Activated T-helper 2 cell treated with anti-CD3 and anti-CD28 coated beads, Interferon-gamma antibody, Interleukin-2, Interleukin-4, amounts not matched to agents 10 μg/mL and 5 μg/mL and 100 μg/mL, durations not matched to agents 14 hours and 24 hours and 36 hours (primary cell): ENCODE results near the gene TRIM75. TPM values are rescaled to one million over a fixed set of nuclear protein-coding genes. Genes with fewer than 3 reads are reported as not detected.
A peak's percentile ranks its signal among the peaks of the same experiment; 100 is the strongest.
"Not testable (repeated sequence)": the region's sequence is repeated elsewhere in the genome, so short reads cannot be mapped to it uniquely, and the experiment has no call there.

Experiments
- DNase-seq: peaks from one replicate; pipeline ENCODE4 v3.0.0; 2021; ENCODE audit warnings: low spot score
- H3K27ac Mint-ChIP-seq: one replicate; pipeline ENCODE4 v1.8.0; 2021; ENCODE audit warnings: mixed read lengths
- H3K27me3 Mint-ChIP-seq: one replicate; pipeline ENCODE4 v1.8.0; 2021; ENCODE audit warnings: low read depth, mixed read lengths
- H3K36me3 Mint-ChIP-seq: one replicate; pipeline ENCODE4 v1.8.0; 2021; ENCODE audit warnings: low read depth, mixed read lengths
- H3K4me1 Mint-ChIP-seq: one replicate; pipeline ENCODE4 v1.8.0; 2021; ENCODE audit warnings: low read depth, mixed read lengths
- H3K4me3 Mint-ChIP-seq: one replicate; pipeline ENCODE4 v1.8.0; 2021; ENCODE audit warnings: low read depth, mild to moderate bottlenecking, moderate library complexity, mixed read lengths
- H3K9me3 Mint-ChIP-seq: one replicate; pipeline ENCODE4 v1.8.0; 2021; ENCODE audit warnings: mixed read lengths
- intact Hi-C: fragments of 100-400 bp; cut with micrococcal nuclease; formaldehyde crosslinking; loops from one replicate; pipeline ENCODE4 v1.15.1; 2023
- total RNA-seq: library from RNA; stranded (reverse); gene quantifications from 2 replicates; pipeline ENCODE4 v1.2.3, GENCODE V29; 2022

TRIM75 gene
- not detected in 2 replicates for total RNA-seq

DNA sequence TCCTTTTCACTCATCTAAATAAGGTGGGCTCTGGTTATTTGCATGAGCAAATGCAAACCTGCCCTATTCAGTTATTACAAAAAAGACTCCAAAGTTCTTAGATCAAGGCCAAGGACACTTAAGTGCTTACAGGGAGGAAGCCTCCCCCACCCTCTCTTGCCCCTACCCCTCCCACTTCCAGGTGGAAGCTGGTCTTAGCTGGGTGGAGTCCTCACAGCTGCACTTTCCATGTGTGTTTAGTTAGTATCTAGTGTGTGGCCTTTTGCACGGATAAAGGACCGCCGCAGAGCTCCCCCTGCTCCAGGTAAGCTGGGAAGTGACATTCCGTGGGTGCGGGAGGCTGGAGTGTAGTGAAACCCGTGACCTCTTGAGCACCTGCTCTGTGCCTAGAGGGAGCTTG is at the start of gene TRIM75:
Gene TRIM75 (plus strand): TSS at position 222 of the 400 bp plus-strand sequence. CDS start 5,282 bp downstream, outside the sequence.
- Mint-ChIP-seq H3K9me3 (no peaks in the 10 kb centered on the region), H3K27me3 (peaks cover 2% of the 10 kb centered on the region), H3K27ac (no peak within 1 kb of the TSS), H3K4me1 (no peaks in the 10 kb centered on the region), H3K36me3 (no peaks in the 10 kb centered on the region), H3K4me3 (no peak within 1 kb of the TSS)
- intact Hi-C loops = no loop called here
- no peak for DNase-seq

DNA sequence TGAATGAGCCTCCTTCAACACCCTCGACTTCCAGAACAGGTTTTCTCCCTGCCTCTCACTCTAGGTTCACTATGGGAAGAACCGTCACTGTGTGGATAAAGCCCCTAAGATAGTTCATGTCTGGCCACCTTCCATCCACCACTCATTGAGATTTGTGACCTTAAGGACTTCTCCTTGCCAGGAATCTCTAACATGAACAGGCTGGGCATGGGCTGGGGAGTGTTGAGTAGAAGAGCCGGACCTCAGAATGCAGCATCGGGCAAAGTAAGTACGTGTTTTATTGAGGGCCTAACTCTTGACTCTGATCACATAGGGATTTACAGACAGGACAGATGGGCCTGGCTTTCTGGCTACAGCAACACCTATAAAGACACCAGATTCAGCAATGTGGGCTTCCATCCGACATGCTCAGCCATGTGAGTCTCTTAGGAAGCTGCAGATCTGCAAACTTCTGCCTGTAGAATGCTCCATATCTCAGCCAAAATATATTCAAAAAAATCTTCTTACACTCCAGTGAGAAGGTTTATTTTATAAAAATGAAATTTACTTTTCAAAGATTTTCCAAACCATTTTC is 48.2 kb upstream of the TRIM75 start:
- peaks cover 18% of the 10 kb centered on the region for H3K27me3 Mint-ChIP-seq
- H3K27ac Mint-ChIP-seq = no peak overlapping the region
- H3K36me3 Mint-ChIP-seq = no peaks in the 10 kb centered on the region
- H3K9me3 Mint-ChIP-seq = no peaks in the 10 kb centered on the region
- no peak for DNase-seq
- no peak overlapping the region for H3K4me3 Mint-ChIP-seq
- intact Hi-C loops = no loop called here
- peaks cover 13% of the 10 kb centered on the region for H3K4me1 Mint-ChIP-seq

DNA sequence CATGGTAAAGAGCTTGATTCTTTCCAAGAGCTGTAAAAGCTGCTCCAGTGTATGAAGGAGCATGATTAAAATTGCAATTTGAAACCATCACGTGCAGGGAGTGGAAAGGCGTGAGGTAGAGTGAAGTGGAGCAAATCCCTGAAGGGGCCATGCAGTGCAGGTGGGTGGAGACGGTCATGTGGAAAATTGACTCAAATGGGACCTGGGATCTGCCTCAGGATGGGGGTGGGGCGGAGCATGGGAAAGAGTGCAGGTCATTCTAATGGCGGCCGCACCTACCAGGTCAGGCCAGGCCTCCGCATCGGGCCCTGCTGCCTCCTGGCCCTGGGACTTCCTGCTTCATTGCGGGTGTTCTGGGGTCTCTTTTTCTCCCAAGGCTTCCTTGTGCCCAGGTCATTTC is 47.2 kb upstream of the TRIM75 start:
- no peak overlapping the region for H3K4me3 Mint-ChIP-seq
- intact Hi-C loops = no loop called here
- DNase-seq = no peak
- H3K36me3 Mint-ChIP-seq = no peaks in the 10 kb centered on the region
- no peak overlapping the region for H3K27ac Mint-ChIP-seq
- no peaks in the 10 kb centered on the region for H3K9me3 Mint-ChIP-seq
- peaks cover 26% of the 10 kb centered on the region for H3K27me3 Mint-ChIP-seq
- H3K4me1 Mint-ChIP-seq = peaks cover 13% of the 10 kb centered on the region

DNA sequence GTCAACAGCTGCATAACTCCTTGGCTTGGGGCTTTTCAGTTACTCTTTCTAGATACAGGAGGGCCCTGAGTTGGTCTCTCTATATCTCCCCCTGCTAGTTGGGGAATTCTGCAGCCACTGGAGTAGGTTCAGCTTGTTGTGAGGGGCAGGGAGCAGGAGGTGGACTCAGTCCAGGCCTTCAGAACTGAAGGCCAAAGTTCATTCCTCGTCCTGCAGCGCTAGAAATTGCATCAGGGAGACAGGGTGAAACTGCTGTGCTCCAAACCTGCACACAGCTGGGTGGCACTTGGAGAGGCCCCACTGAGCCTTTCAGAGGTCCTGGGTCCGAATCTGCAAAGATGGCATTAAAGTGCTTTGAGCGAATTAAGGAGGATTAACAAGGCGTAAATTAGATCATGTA is 46.8 kb upstream of the TRIM75 start:
- no peaks in the 10 kb centered on the region for H3K9me3 Mint-ChIP-seq
- H3K27me3 Mint-ChIP-seq = peaks cover 29% of the 10 kb centered on the region
- DNase-seq = no peak
- no peak overlapping the region for H3K4me3 Mint-ChIP-seq
- no peak overlapping the region for H3K27ac Mint-ChIP-seq
- intact Hi-C loops = no loop called here
- peaks cover 13% of the 10 kb centered on the region for H3K4me1 Mint-ChIP-seq
- no peaks in the 10 kb centered on the region for H3K36me3 Mint-ChIP-seq

- Mint-ChIP-seq H3K4me3 (no peak overlapping the region), H3K36me3 (no peaks in the 10 kb centered on the region), H3K4me1 (peaks cover 13% of the 10 kb centered on the region), H3K27ac (no peak overlapping the region), H3K27me3 (peaks cover 38% of the 10 kb centered on the region), H3K9me3 (no peaks in the 10 kb centered on the region)
- DNase-seq = peak; percentile 21
- intact Hi-C loops = no loop called here
Measured at GRCh38 chr4:165009493-165010227, 44.0 kb upstream of the TRIM75 start.

DNA sequence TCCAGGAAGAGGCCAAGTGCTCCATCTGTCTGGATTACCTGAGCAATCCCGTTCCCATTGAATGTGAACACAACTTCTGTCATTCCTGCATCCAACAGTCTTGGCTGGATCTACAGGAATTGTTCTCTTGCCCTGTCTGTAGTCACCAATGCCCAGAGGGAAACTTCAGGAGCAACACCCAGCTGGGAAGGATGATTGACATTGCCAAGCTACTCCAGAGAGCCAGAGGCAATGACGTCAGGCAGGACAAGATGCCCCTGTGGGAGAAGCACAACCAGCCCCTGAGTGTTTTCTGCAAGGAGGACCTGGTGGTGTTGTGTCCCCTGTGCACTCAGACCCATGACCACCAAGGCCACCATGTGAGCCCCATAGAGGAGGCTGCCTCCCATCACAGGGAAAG is 43.2 kb upstream of the TRIM75 start:
- Mint-ChIP-seq H3K4me1 (peaks cover 13% of the 10 kb centered on the region), H3K27me3 (peaks cover 34% of the 10 kb centered on the region), H3K27ac (no peak overlapping the region), H3K9me3 (no peaks in the 10 kb centered on the region), H3K36me3 (no peaks in the 10 kb centered on the region), H3K4me3 (no peak overlapping the region)
- no peak for DNase-seq
- intact Hi-C loops = no loop called here

DNA sequence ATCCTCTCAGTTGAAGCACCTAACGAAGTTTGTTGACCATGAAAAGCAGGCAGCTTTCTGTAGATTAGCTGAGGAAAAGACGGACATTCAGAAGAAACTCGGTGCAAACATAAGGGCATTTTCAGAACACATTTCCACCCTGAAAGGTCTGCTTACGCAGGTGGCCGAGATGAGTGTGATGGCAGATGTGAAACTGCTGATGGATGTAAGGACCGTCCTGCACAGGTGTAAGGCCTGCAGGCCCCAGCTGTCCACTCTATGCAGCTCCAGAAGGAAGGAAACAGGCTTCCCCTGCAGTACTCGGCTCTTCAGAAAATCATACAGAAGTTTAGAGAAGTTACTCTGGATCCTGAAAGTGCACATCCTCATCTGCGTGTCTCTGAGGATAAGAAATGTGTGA is 42.7 kb upstream of the TRIM75 start:
- H3K27ac Mint-ChIP-seq = no peak overlapping the region
- no peak overlapping the region for H3K4me3 Mint-ChIP-seq
- peaks cover 13% of the 10 kb centered on the region for H3K4me1 Mint-ChIP-seq
- DNase-seq = no peak
- no peaks in the 10 kb centered on the region for H3K9me3 Mint-ChIP-seq
- intact Hi-C loops = no loop called here
- H3K36me3 Mint-ChIP-seq = no peaks in the 10 kb centered on the region
- H3K27me3 Mint-ChIP-seq = peaks cover 33% of the 10 kb centered on the region

- intact Hi-C loops = no loop called here
- Mint-ChIP-seq H3K9me3 (no peaks in the 10 kb centered on the region), H3K27me3 (peaks cover 30% of the 10 kb centered on the region), H3K4me1 (peaks cover 13% of the 10 kb centered on the region), H3K4me3 (no peak overlapping the region), H3K36me3 (no peaks in the 10 kb centered on the region), H3K27ac (no peak overlapping the region)
- DNase-seq = no peak
Measured at GRCh38 chr4:165011403-165011802, 42.3 kb upstream of the TRIM75 start.

GRCh38 chr4:165013691-165014090 is 40.0 kb upstream of the TRIM75 start:
- H3K27me3 Mint-ChIP-seq = peaks cover 31% of the 10 kb centered on the region
- intact Hi-C loops = no loop called here
- no peak for DNase-seq
- no peaks in the 10 kb centered on the region for H3K36me3 Mint-ChIP-seq
- no peak overlapping the region for H3K27ac Mint-ChIP-seq
- peaks cover 13% of the 10 kb centered on the region for H3K4me1 Mint-ChIP-seq
- H3K9me3 Mint-ChIP-seq = no peaks in the 10 kb centered on the region
- H3K4me3 Mint-ChIP-seq = no peak overlapping the region

DNA sequence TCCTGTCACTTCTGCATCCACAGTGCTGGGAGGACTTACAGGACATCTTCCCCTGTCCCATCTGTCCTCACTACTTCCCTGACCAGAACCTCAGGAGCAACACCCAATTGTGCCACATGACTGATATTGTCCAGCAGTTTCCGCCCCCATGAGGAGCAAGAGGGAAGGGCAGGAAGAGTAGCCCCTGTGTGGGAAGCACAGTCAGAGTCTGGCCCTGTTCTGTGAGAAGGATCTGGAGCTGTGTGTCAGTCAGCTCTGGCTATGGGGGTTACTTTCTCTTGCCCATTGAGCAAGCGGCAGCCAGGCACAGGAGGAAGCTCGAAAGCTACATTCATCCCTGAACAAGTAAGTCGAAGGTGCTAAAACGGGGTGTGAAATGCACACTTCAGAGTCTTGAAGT is 36.7 kb upstream of the TRIM75 start:
- Mint-ChIP-seq H3K4me1 (no peaks in the 10 kb centered on the region), H3K36me3 (no peaks in the 10 kb centered on the region), H3K4me3 (no peak overlapping the region), H3K27me3 (peaks cover 15% of the 10 kb centered on the region), H3K9me3 (no peaks in the 10 kb centered on the region), H3K27ac (no peak overlapping the region)
- DNase-seq = no peak
- intact Hi-C loops = no loop called here

- H3K4me3 Mint-ChIP-seq, H3K27me3 Mint-ChIP-seq, H3K4me1 Mint-ChIP-seq, H3K36me3 Mint-ChIP-seq, H3K9me3 Mint-ChIP-seq, intact Hi-C loops, DNase-seq, H3K27ac Mint-ChIP-seq: not testable (repeated sequence)
Measured at GRCh38 chr4:165019995-165020394, 33.7 kb upstream of the TRIM75 start.

GRCh38 chr4:165025782-165026181 is 27.9 kb upstream of the TRIM75 start:
- H3K27me3 Mint-ChIP-seq, DNase-seq: not testable (repeated sequence)

GRCh38 chr4:165027762-165028402 is 25.8 kb upstream of the TRIM75 start:
- intact Hi-C loops = no loop called here
- Mint-ChIP-seq H3K4me3 (no peak overlapping the region), H3K27me3 (peaks cover 5% of the 10 kb centered on the region), H3K27ac (no peak overlapping the region), H3K36me3 (no peaks in the 10 kb centered on the region), H3K4me1 (no peaks in the 10 kb centered on the region), H3K9me3 (no peaks in the 10 kb centered on the region)
- DNase-seq = no peak

More at GRCh38 chr4:165025782-165026181, 27.9 kb upstream of the TRIM75 start:
- H3K9me3 Mint-ChIP-seq, H3K36me3 Mint-ChIP-seq, intact Hi-C loops, H3K4me3 Mint-ChIP-seq, H3K27ac Mint-ChIP-seq, H3K4me1 Mint-ChIP-seq: not testable (repeated sequence)
